RPMI7951 (cell line): Measurements from ENCODE around the gene TRPM2. TPM values are rescaled to one million over a fixed set of nuclear protein-coding genes. Genes with fewer than 3 reads are reported as not detected.
A peak's percentile ranks its signal among the peaks of the same experiment; 100 is the strongest.
"Not testable (repeated sequence)": the region's sequence is repeated elsewhere in the genome, so short reads cannot be mapped to it uniquely, and the experiment has no call there.

Source experiments
- DNase-seq: peaks from one replicate; pipeline ENCODE4 v3.0.0-alpha.2; 2012; ENCODE audit warnings: low read depth
- total RNA-seq: library from RNA; depleted of rRNA; stranded (reverse); fragments of >200 nt; shearing (Covaris generic); gene quantifications from 2 replicates; pipeline ENCODE4 v1.2.3, GENCODE V29; 2014

TRPM2 gene
- total RNA-seq, 1 experiment from 2014 or later = 6.7 TPM

DNA sequence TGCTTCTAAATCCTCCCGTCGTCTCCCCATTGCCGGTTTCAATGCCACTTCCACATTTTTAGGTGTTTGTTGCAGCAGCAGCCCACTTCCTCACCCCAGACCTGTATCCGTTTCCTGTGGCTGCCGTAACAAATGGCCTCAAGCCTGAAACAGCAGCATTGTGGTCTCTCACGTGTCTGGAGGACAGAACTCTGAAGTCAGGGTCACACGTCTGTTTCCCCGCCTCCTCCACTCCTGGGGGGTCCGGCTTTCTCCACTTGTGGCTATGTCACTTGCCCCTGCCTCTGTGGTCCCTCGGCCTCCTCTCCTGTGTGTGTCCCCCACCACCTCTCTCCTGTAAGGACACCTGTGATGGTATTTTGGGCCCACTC, 21.8 kb downstream of the TRPM2 start:
- no peak for DNase-seq

DNA sequence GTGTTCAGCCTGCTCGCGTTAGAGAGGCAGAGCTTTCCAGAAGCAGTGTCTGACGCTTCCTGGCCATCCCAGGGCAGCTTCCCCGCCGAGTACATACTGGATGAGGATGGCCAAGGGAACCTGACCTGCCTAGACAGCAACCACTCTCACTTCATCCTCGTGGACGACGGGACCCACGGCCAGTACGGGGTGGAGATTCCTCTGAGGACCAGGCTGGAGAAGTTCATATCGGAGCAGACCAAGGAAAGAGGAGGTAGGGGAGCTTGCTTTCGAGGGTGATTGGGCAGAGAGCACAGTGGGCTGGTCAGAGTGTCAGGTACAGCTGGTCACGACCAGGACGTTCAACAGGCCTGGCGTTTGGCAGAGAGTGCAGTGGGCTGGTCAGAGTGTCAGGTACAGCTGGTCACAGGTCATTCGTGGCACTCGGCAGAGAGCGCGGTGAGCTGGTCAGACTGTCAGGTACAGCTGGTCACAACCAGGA, 22.4 kb downstream of the TRPM2 start:
- DNase-seq = no peak

- DNase-seq = no peak
Observed at GRCh38 chr21:44376606-44377005, 23.2 kb downstream of the TRPM2 start.

DNA sequence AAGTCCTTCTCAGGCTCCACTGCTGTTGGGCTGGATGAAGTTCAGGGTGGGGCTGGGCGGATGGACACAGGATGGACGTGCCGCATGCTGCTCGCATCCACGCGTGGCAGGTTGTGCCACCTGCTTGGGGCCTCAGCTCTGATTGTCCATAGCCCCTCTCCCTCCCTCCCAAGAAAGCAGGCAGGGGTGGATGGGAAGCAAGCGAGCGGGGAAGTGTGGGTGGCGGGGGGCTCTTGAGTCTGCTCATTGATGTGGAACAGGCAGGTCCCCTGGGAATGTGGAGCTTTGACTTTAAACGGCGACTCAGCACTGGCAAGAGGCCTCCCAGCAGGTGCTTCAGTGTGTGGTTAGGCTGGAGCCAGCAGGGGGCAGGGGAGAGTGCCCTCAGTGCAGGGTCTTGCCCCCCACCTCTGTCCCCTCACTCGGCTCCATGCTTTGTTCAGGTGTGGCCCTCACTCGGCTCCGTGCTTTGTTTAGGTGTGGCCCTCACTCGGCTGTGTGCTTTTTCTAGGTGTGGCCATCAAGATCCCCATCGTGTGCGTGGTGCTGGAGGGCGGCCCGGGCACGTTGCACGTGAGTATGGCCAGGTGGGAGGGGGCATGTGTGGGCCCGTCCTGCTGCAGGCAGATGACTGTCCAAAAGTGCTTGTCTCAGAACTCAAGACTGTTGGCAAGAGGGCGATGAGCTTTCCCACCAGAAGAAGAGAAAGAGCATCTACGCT, 23.9 kb downstream of the TRPM2 start:
- DNase-seq = no peak

DNA sequence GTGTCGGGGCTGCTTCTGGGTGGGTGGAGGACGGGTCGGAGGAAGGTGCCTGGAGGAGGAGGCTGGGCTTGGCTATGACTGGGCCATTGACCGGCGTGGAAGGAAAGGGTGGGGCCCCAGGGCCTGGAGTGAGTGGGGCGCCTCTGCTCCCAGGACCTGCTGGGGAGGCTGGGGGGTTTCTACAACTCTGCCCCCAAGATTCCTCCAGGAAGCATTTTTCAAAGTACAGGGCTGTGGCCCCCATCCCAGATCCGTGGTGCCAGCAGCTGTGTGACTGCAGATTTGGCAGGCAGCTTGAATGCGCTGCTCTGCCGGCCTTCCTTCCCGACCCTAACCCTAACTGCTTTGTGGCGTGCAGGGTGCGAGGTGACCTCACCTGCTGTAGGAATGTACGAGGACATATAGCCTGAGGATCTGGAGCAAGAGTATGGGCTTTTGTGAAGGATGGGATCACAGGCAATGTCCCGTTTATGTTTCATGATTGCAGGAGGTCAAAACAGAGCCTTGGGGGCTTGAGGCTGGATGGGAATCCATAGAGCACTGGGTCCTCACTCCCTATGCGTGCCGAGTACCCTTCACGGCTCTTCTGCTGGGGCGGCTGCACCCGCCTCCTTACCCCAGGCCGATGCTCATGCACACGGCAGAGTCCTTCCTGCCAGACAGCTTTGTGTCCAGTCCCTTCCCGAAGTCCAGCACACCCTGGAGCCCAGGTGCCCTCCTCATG, 24.7 kb downstream of the TRPM2 start:
- no peak for DNase-seq

DNA sequence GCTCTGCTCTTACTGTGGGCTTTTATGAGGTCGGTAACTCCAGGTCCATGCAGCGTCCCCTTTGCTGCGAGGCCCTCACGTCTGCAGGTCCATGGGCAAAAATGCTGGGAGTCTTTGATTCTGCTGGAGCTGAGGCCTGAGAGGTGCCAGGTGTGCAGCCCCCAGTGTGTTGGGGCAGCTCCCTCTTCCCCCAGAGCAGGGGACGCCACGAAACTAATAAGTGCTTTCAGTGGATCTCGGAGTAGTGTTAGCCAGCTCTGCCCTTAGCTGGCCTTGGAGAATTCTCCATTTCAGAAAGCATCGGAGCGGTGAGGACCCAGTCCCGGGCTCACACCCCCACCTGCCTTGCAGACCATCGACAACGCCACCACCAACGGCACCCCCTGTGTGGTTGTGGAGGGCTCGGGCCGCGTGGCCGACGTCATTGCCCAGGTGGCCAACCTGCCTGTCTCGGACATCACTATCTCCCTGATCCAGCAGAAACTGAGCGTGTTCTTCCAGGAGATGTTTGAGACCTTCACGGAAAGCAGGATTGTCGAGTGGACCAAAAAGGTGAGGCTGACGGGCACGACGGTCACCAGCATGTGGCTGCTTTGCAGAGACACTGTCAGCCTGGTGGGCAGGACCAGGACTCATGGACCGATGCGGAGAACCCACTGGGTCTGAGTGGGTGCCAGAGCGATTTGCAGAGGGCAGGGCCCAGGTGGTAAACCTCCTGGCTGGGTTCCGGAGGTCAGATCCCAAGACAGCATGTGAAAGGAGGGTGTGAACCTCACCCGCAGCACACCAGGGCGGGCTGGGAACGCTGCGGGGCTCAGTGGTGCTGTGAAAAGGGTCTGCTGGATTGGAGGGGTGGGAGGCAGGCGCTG, 25.5 kb downstream of the TRPM2 start:
- no peak for DNase-seq

GRCh38 chr21:44379515-44379848, 26.1 kb downstream of the TRPM2 start:
- no peak for DNase-seq

DNA sequence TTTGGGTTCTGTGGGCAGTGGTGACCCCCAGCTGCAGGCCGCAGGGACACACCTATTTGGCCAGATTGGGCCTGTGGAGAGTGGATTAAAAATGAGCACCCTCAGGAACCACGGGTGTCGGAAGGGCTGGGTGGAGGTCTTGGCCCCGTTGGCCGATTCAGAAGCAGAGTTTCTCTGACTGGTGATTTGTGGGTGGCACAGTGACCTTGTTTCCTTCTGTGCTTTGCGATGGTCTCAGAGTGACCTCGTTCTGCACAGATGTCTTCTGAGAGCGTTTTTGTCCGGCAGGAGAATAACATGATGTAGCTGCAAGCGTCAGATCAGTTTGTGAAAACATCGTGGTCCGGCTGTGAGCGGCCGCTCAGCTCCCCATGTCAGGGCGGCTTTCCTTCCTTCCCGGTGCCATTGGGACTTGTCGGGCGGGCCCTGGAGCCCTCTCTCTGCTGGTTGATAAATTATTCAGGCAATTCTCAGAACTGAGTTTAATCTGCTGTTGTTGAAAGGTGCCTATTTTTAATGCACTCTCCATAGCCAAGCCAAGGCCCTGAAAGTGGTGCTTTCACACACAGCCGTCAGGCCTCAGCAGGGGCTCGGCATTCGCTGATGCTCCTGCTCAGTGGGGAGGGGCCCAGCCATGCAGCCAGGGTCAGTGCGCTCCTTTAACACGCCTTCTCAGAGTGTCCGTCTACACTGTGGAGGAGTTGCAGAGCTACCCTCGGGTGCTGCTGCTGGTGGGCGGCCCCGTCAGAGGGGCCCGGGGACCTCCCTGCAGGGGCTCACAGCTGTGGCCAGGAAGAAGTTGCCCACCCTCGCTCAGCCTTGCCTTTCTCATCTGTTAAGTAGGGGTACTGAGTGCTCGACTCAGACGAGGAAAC, 26.8 kb downstream of the TRPM2 start:
- DNase-seq = no peak

DNA sequence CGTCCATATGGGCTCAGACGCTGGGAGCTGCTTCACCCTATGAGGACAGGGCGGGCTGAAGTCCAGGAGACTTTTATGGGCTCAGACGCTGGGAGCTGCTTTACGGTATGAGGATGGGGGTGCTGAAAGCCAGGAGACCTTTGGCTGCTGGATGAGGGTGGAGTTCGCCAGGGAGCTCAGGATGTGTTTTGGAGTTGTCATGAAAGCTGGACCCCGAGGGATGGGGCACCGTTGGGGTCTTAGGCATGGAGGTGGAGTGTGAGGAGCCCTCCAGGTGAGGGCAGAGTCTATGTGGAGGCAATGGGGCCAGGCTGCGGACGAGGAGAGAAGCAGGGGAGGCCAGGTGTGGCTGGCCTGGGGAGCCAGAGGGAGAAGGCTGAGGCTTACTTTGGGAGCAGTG, 27.5 kb downstream of the TRPM2 start:
- no peak for DNase-seq

DNA sequence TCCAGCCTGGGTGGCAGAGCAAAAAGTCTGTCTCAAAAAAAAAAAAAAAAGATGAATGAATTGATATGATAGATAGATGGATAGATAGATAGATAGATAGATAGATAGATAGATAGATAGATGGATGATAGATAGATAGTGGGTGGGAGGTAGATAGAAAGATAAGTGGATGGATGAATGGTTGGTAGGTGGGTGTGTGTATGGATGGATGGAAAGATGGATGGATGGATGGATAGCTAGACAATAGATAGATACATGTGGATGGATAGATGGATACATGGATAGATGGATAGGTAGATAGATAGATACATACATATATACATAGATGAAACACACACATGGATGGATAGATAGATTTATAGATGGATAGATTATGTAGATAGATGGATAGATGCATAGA, 28.5 kb downstream of the TRPM2 start:
- DNase-seq = no peak

GRCh38 chr21:44382536-44382935, 29.1 kb downstream of the TRPM2 start:
- DNase-seq = no peak

GRCh38 chr21:44383216-44383615, 29.8 kb downstream of the TRPM2 start:
- no peak for DNase-seq

DNA sequence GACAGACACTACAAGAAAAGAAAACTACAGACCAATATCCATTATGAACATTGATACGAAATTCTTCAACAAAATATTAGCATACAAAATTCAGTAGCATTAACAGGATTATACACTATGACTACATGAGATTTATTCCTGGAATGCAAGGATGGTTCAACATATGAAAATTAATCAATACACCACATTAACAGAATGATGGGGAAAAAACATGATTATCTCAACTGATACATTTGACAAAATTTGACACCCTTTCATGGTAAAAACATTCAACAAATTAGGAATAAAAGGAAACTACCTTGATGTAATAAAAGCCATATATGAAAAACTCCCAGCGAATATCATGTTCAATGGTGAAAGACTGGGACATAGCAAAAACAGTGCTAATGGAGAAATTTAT, 31.5 kb downstream of the TRPM2 start:
- DNase-seq = no peak

DNA sequence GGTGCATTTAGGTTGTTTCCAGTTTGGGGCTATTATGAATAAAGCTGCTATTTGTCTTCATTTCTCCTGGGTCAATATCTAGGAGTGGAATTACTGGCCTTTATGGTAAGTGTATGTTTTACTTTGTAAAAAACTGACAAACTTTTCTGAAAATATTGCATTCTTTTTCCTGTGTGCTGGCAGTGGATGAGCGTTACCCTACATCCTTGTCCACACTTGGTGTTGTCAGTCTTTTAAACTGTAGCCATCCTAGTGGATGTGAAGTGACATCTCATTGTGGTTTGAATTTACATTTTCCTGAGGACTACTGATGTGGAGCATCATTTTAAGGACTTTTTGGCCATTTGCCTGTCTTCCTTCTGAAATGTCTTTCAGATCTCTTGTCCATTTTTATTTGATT, 35.9 kb downstream of the TRPM2 start:
- DNase-seq = no peak

DNA sequence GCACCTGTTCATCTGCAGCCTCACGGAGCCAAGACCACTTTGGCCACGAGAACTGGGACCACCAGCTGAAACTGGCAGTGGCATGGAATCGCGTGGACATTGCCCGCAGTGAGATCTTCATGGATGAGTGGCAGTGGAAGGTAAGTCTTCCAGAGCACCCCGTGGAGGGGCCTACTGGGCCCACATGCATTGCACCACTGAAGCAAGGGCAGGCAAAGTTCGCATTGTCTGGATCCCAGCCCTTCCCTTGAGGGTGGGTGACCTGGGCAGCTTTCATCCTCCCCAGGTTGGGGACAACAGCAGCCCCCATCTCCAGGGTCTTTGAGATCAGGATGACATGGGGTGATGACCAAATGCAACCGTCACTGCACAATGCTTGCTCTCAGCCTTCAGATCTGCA, 37.5 kb downstream of the TRPM2 start:
- DNase-seq = no peak

GRCh38 chr21:44391345-44392091, 38.1 kb downstream of the TRPM2 start:
- peak; percentile 9 for DNase-seq

DNA sequence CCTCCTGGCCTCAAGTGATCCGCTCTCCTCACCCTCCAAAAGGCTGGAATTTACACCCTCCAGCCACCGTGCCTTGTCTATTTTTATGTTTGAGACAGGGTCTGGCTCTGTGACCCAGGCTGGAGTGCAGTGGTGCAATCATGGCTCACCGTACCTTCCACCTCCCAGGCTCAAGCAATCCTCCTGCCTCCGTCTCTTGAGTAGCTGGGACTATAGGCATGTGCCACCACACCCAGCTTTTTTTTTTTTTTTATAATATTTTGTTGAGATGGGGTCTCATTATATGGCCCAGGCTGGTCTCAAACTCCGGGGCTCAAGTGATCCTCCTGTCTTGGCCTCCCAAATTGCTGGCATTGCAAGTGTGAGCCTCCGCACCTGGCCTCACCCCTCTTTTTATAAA, 38.8 kb downstream of the TRPM2 start:
- DNase-seq = no peak

DNA sequence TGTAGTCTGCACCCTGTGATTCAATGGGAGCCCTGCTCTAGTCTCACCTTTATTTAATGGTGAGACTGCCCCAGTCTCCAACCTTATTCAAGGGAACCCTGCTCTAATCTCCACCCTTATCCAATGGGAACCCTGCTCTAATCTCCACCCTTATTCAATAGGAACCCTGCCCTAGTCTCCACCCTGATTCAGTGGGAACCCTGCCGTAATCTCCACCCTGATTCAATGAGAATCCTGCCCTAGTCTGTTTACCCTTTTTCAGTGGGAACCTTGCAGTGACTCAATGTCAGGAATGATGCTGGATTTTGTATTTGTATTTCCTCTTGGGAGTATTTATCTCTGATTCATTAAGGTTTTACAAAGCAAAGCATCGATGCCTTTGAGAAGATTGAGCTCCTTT, 39.5 kb downstream of the TRPM2 start:
- no peak for DNase-seq

DNA sequence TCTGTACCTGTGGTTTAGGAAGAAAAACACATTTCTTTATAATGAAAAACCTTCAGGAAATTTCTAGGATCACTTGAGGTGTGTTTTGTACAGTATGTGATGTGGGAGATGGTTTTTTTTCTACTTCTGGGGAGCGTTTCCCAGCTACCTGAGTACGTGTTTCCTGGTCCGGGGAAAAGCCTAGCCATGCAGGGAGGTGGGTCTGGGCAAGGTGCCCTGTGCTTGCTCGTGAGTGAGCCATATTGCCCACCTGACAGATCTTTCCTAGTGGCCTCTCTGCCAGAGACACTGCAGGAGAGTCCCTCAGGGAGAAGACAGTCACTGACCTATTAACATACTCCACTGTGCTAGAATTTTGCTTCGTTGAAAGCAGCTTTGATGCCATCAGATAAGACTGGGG, 41.3 kb downstream of the TRPM2 start:
- no peak for DNase-seq

DNA sequence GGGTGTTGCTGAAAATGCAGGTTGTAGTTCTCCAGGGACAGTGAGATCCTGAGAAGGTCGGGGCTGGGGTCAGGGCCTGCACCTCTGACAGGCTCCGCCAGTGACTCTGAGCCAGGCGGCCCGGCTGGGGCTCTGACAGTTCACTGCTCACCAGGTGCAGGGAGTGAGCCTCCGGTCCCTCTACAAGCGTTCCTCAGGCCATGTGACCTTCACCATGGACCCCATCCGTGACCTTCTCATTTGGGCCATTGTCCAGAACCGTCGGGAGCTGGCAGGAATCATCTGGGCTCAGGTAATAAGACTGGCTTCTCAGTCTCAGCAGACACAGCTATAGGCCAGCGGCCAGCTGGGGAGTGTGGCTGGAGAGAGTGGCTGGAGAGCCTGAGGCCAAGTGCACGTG, 41.8 kb downstream of the TRPM2 start:
- no peak for DNase-seq

DNA sequence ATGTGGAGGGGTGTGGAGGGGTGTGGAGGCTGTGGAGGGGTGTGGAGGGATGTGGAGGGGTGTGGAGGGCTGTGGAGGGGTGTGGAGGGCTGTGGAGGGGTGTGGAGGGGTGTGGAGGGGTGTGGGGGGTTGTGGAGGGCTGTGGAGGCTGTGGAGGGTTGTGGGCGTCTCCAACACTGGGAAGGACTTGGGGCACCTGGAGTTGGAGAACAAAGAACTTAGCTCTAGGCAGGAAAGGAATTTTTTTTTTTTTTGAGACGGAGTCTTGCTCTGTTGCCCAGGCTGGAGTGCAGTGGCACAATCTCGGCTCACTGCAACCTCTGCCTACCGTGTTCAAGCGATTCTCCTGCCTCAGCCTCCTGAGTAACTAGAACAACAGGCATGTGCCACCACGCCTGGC, 43.4 kb downstream of the TRPM2 start:
- not testable (repeated sequence) for DNase-seq
